Nephron progenitor cell (in vitro differentiated cells): ENCODE measurements around the gene TM6SF1.
A peak's percentile ranks its signal among the peaks of the same experiment; 100 is the strongest.

ENCODE experiments used
- DNase-seq: peaks from one replicate; pipeline ENCODE4 v3.0.0; 2021
- H3K27ac Mint-ChIP-seq: 2 replicates; pipeline ENCODE4 v1.8.0; 2021; ENCODE audit warnings: mild to moderate bottlenecking, moderate library complexity, mixed read lengths
- H3K27me3 Mint-ChIP-seq: 2 replicates; pipeline ENCODE4 v1.8.0; 2021; ENCODE audit warnings: mild to moderate bottlenecking, low read depth, mixed read lengths; ENCODE audit not compliant: poor library complexity
- H3K36me3 Mint-ChIP-seq: 2 replicates; pipeline ENCODE4 v1.8.0; 2021; ENCODE audit warnings: low read depth, mixed read lengths
- H3K4me1 Mint-ChIP-seq: 2 replicates; pipeline ENCODE4 v1.8.0; 2021; ENCODE audit warnings: mixed read lengths
- H3K4me3 Mint-ChIP-seq: 2 replicates; pipeline ENCODE4 v1.8.0; 2021; ENCODE audit warnings: mild to moderate bottlenecking, moderate library complexity, mixed read lengths
- H3K9me3 Mint-ChIP-seq: 2 replicates; pipeline ENCODE4 v1.8.0; 2021; ENCODE audit warnings: mild to moderate bottlenecking, moderate library complexity, mixed read lengths
- CTCF ChIP-seq: fragments of 200-600 bp; sonication (generic); IDR thresholded peaks from 2 replicates; pipeline ENCODE4 v1.5.0; 2021; ENCODE audit warnings: antibody characterized with exemption

TM6SF1 gene

GRCh38 chr15:83115831-83116565 is 8.6 kb downstream of the TM6SF1 start:
- peaks cover 13% of the 10 kb centered on the region for H3K36me3 Mint-ChIP-seq
- H3K27me3 Mint-ChIP-seq: peaks cover 6% of the 10 kb centered on the region
- no peak for TF ChIP-seq CTCF
- peaks cover 7% of the 10 kb centered on the region for H3K4me1 Mint-ChIP-seq
- DNase-seq: no peak
- H3K27ac Mint-ChIP-seq: no peak overlapping the region
- H3K9me3 Mint-ChIP-seq: peaks cover 3% of the 10 kb centered on the region
- no peak overlapping the region for H3K4me3 Mint-ChIP-seq

- no peak for TF ChIP-seq CTCF
- Mint-ChIP-seq H3K9me3 (no peaks in the 10 kb centered on the region), H3K4me1 (peaks cover 2% of the 10 kb centered on the region), H3K27ac (no peak overlapping the region), H3K27me3 (no peaks in the 10 kb centered on the region), H3K36me3 (peaks cover 18% of the 10 kb centered on the region), H3K4me3 (no peak overlapping the region)
- no peak for DNase-seq
These were observed 10.9 kb downstream of the TM6SF1 start for GRCh38 chr15:83118291-83118827.

GRCh38 chr15:83118968-83119367 is 11.5 kb downstream of the TM6SF1 start:
- Mint-ChIP-seq H3K27me3 (no peaks in the 10 kb centered on the region), H3K36me3 (peaks cover 18% of the 10 kb centered on the region), H3K9me3 (no peaks in the 10 kb centered on the region), H3K4me1 (no peaks in the 10 kb centered on the region), H3K4me3 (no peak overlapping the region), H3K27ac (no peak overlapping the region)
- no peak for DNase-seq
- no peak for TF ChIP-seq CTCF

- H3K27ac Mint-ChIP-seq: peak overlapping the region; percentile 34
- TF ChIP-seq CTCF: no peak
- no peaks in the 10 kb centered on the region for H3K4me1 Mint-ChIP-seq
- no peaks in the 10 kb centered on the region for H3K9me3 Mint-ChIP-seq
- no peak for DNase-seq
- H3K27me3 Mint-ChIP-seq: no peaks in the 10 kb centered on the region
- H3K36me3 Mint-ChIP-seq: peaks cover 9% of the 10 kb centered on the region
- H3K4me3 Mint-ChIP-seq: no peak overlapping the region
These were observed 12.6 kb downstream of the TM6SF1 start for GRCh38 chr15:83119968-83120581.

- Mint-ChIP-seq H3K36me3 (peaks cover 5% of the 10 kb centered on the region), H3K4me1 (no peaks in the 10 kb centered on the region), H3K4me3 (no peak overlapping the region), H3K27ac (no peak overlapping the region), H3K27me3 (no peaks in the 10 kb centered on the region), H3K9me3 (no peaks in the 10 kb centered on the region)
- no peak for TF ChIP-seq CTCF
- DNase-seq: no peak
These were observed 16.1 kb downstream of the TM6SF1 start for GRCh38 chr15:83123529-83123928.
